K562 (cell line): ENCODE data around the gene ATP13A2. TPM values are rescaled to one million over a fixed set of nuclear protein-coding genes. Genes with fewer than 3 reads are reported as not detected.
"Not testable (repeated sequence)": the region's sequence is repeated elsewhere in the genome, so short reads cannot be mapped to it uniquely, and the experiment has no call there.

Experiments
- ATAC-seq: fragments of 200-7000 bp; cut with Tn5 transposase; 3 replicates; pipeline ENCODE4 v1.9.1; 2020; ENCODE audit warnings: moderate library complexity
- BruUV-seq: library from RNA; stranded (reverse); fragments of 400-500 nt; replicated peaks from 2 replicates; lab custom pipeline; 2021; lab: Mats Ljungman, UMichigan
- CTCF ChIA-PET: fragments of 300-600 bp; formaldehyde crosslinking; extraction: SDS; loops from one replicate; lab custom pipeline; 2021; ENCODE audit warnings: low intra/inter-chr PET ratio; lab: Yijun Ruan, JAX
- POLR2A ChIA-PET: fragments of 300-600, 350-650 bp; sonication (Branson Sonifier 250); formaldehyde crosslinking; extraction: SDS; loops from one replicate; lab custom pipeline; 2021; ENCODE audit warnings: antibody characterized with exemption, inconsistent platforms; lab: Yijun Ruan, JAX
- DNase-seq, 4 experiments: peaks; one replicate each; pipeline versions ENCODE4 v3.0.0 to v3.0.0-alpha.2; 2011 to 2018; ENCODE audit warnings: low spot score in 3 of 4, mixed read lengths in 3 of 4; ENCODE audit errors: extremely low read depth in 1 of 4
- FAIRE-seq: peaks from 2 replicates; lab custom pipeline; 2011; peaks lifted over from hg19 to GRCh38; lab: Jason Lieb, UNC
- H2AFZ ChIP-seq: 2 replicates; pipeline ENCODE4 v1.6.0; 2011; ENCODE audit warnings: low read depth, low read length, control low read depth, inconsistent platforms
- H3K27ac ChIP-seq: fragments of 200-600 bp; 3 replicates; pipeline ENCODE4 v1.8.0; 2011; ENCODE audit warnings: low read depth, mild to moderate bottlenecking, control low read depth, inconsistent platforms, low read length, moderate library complexity, mixed read lengths; ENCODE audit errors: extremely low read depth
- H3K27me3 ChIP-seq, 2 experiments: fragments of 300-600 bp in 1 of 2; 2 replicates in 1 of 2; 3 replicates in 1 of 2; pipeline versions ENCODE4 v1.6.0 to v1.8.0; 2011; ENCODE audit warnings: inconsistent platforms in 2 of 2, low read length in 2 of 2, mild to moderate bottlenecking in 1 of 2, mixed read lengths in 1 of 2, moderate library complexity in 1 of 2; ENCODE audit not compliant: control insufficient read depth in 2 of 2, insufficient read depth in 2 of 2
- H3K36me3 ChIP-seq: fragments of 300-600 bp; 3 replicates; pipeline ENCODE4 v1.8.0; 2011; ENCODE audit warnings: mild to moderate bottlenecking, low read length, inconsistent platforms; ENCODE audit not compliant: control insufficient read depth, insufficient read depth
- H3K4me1 ChIP-seq, 2 experiments: fragments of 200-600 bp in 1 of 2; replicated peaks in 1 of 2; 2 replicates in 1 of 2; 3 replicates in 1 of 2; pipeline versions ENCODE4 v1.5.1 to v1.8.0; 2011; ENCODE audit warnings: inconsistent platforms in 2 of 2, low read length in 2 of 2, mild to moderate bottlenecking in 1 of 2, mixed read lengths in 1 of 2, moderate library complexity in 1 of 2; ENCODE audit not compliant: control insufficient read depth in 2 of 2, insufficient read depth in 2 of 2
- H3K4me2 ChIP-seq: 2 replicates; pipeline ENCODE4 v1.6.1; 2011; ENCODE audit warnings: low read length, control low read depth, inconsistent platforms, mixed read lengths; ENCODE audit not compliant: insufficient read depth
- H3K4me3 ChIP-seq: fragments of 200-600 bp; sonication (generic), shearing (Covaris generic); 2 replicates; pipeline ENCODE4 v1.5.1; 2016; ENCODE audit warnings: control low read depth, inconsistent platforms
- H3K79me2 ChIP-seq: fragments of 200-600 bp; 3 replicates; pipeline ENCODE4 v1.8.0; 2011; ENCODE audit warnings: low read length, inconsistent platforms; ENCODE audit not compliant: control insufficient read depth, insufficient read depth
- H3K9ac ChIP-seq, 2 experiments: 2 replicates each; pipeline versions ENCODE4 v1.6.0 to v1.6.1; 2011; ENCODE audit warnings: low read depth in 2 of 2, low read length in 2 of 2, control low read depth in 1 of 2, inconsistent platforms in 1 of 2, mild to moderate bottlenecking in 1 of 2, mixed read lengths in 1 of 2; ENCODE audit not compliant: insufficient read depth in 1 of 2
- H3K9me1 ChIP-seq: one replicate; pipeline ENCODE4 v1.6.0; 2011; ENCODE audit warnings: inconsistent platforms, mild to moderate bottlenecking, low read length, moderate library complexity; ENCODE audit not compliant: control insufficient read depth, insufficient read depth
- H3K9me3 ChIP-seq: replicated peaks from 2 replicates; pipeline ENCODE4 v1.5.1; 2011; ENCODE audit warnings: low read depth, low read length, inconsistent platforms; ENCODE audit not compliant: control insufficient read depth, insufficient read depth
- H4K20me1 ChIP-seq: replicated peaks from 2 replicates; pipeline ENCODE4 v1.6.1; 2011; ENCODE audit warnings: low read length, inconsistent platforms, mixed read lengths; ENCODE audit not compliant: control insufficient read depth, insufficient read depth
- WGBS: fragments of 100-300 bp; shearing (Covaris generic); methylation state at CpG from one replicate; pipeline ENCODE4 v1.1.6; 2016; ENCODE audit warnings: low coverage, mixed read lengths; ENCODE audit not compliant: insufficient coverage; ENCODE audit errors: missing lambda C conversion rate; 5-methylcytosine and 5-hydroxymethylcytosine counted together
- in situ Hi-C: fragments of 300-500 bp; cut with MboI; formaldehyde crosslinking; loops from 4 replicates; pipeline ENCODE4 v1.15.0; 2018; ENCODE audit warnings: inconsistent platforms, mixed read lengths
- intact Hi-C: fragments of 100-400 bp; cut with micrococcal nuclease; formaldehyde crosslinking; loops from 2 replicates; pipeline ENCODE4 v1.14.2; 2022
- polyA plus RNA-seq, 8 experiments: library from polyadenylated mRNA; depleted of rRNA in 4 of 8; stranded (reverse) in 5 of 8; unstranded in 3 of 8; fragments of >200 nt; fragmentation: Nextera tagmentation in 2 of 8; fragmentation: Illumina TruSeq in 1 of 8; extraction: Ambion mirVana in 2 of 8; extraction: Trizol in 1 of 8; gene quantifications; 2 replicates each; pipeline versions ENCODE4 v1.2.1 to v1.2.3, GENCODE V29; 2011 to 2014; ENCODE audit warnings: inconsistent platforms in 1 of 8, missing spikeins in 1 of 8
- total RNA-seq, 7 experiments: library from RNA; depleted of rRNA in 6 of 7; stranded (reverse); fragments of >200 nt in 6 of 7; fragmentation: Illumina TruSeq in 2 of 7; extraction: Trizol in 2 of 7; gene quantifications; 2 replicates each; pipeline versions ENCODE4 v1.2.1 to v1.2.3, GENCODE V29; 2011 to 2021; ENCODE audit warnings: low replicate concordance in 1 of 7
- TF ChIP-seq, protein P1 (sequence below): sonication (generic); formaldehyde crosslinking; IDR thresholded peaks from 2 replicates; pipeline ENCODE4 v1.8.1; 2023; ENCODE audit warnings: mild to moderate bottlenecking, missing genetic modification reagents

ATP13A2 gene
- total and polyA plus RNA-seq, 9 of the 15 experiments (the other 6 are each of a cell fraction or from before 2014, with no cell fraction given): 0.36 to 56.3 (median 16.3) TPM

DNA sequence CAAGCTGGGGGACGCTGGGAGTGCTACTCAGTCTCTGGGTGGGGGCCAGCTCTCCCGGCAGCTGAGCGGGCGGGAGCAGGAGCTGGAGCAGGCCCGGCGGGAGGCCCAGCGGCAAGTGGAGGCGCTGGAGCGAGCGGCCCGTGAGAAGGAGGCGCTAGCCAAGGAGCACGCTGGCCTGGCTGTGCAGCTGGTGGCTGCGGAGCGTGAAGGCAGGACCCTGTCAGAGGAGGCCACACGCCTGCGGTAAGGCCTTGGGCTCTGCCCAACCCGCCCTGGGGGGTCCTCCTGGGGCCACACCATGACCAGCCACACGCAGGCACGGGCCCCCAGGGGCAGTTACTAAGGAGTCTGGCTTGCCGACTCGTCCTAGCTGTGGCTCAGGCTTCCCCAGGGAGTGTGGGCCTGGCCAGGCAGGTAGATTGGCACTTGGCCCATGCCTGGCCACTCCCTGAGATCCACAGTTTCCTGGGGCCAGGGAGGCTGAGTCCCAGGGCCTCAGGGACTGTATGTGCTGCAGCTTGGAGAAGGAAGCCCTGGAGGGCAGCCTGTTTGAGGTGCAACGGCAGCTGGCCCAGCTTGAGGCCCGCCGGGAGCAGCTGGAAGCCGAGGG lies 63.3 kb downstream of the ATP13A2 start:
- H3K9ac ChIP-seq: peak overlapping the region in 1 of 2 experiments; percentile 55; a peak in 2 of 4 replicates
- not testable (repeated sequence) for H3K9me3 ChIP-seq
- TF ChIP-seq, protein P1, sequence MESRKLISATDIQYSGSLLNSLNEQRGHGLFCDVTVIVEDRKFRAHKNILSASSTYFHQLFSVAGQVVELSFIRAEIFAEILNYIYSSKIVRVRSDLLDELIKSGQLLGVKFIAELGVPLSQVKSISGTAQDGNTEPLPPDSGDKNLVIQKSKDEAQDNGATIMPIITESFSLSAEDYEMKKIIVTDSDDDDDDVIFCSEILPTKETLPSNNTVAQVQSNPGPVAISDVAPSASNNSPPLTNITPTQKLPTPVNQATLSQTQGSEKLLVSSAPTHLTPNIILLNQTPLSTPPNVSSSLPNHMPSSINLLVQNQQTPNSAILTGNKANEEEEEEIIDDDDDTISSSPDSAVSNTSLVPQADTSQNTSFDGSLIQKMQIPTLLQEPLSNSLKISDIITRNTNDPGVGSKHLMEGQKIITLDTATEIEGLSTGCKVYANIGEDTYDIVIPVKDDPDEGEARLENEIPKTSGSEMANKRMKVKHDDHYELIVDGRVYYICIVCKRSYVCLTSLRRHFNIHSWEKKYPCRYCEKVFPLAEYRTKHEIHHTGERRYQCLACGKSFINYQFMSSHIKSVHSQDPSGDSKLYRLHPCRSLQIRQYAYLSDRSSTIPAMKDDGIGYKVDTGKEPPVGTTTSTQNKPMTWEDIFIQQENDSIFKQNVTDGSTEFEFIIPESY (CRISPR knock-in tag): peak; percentile 95
- TF ChIP-seq, all 486 proteins: peak for 1; not testable (repeated sequence) for 485
- ChIA-PET CTCF (interaction anchor here (0.6 kb wide), 2 partner anchors 327 to 578 kb away, joined by 3 to 5 read pairs; no protein-coding TSS in a partner anchor), POLR2A (interaction anchor here (0.9 to 1.4 kb wide), 2 partner anchors 43 to 88 kb away, joined by 3 to 5 read pairs; no protein-coding TSS in a partner anchor)
- intact Hi-C loops, BruUV-seq, H3K27ac ChIP-seq, H3K9me1 ChIP-seq, H3K4me3 ChIP-seq, H2AFZ ChIP-seq, DNase-seq, H3K27me3 ChIP-seq, H3K79me2 ChIP-seq, H3K36me3 ChIP-seq, H3K4me2 ChIP-seq, ATAC-seq, H4K20me1 ChIP-seq, FAIRE-seq: not testable (repeated sequence)
- in situ Hi-C loops: loop anchor here (5.0 kb wide), 1 partner anchor 321 kb away; no protein-coding TSS in a partner anchor
- WGBS: 60% methylated on average over 23 of the region's 26 CpGs
- peaks cover 0 to 23% of the 10 kb centered on the region in 2 experiments; a peak in 3 of 5 replicates for H3K4me1 ChIP-seq
